ENCODE measurements around the gene DNAJC18.
"Not testable (repeated sequence)": the region's sequence is repeated elsewhere in the genome, so short reads cannot be mapped to it uniquely, and the experiment has no call there.

DNAJC18 gene

GRCh38 chr5:139425497-139425896 lies 13.8 kb downstream of the DNAJC18 start:
- no peak for FAIRE-seq

- FAIRE-seq, result peak; percentile 79
Measured at GRCh38 chr5:139422307-139422893, 16.9 kb downstream of the DNAJC18 start.

- no peak for FAIRE-seq
Measured at GRCh38 chr5:139419226-139420192, 19.8 kb downstream of the DNAJC18 start.

- FAIRE-seq, result no peak
Measured at GRCh38 chr5:139418793-139419192, 20.5 kb downstream of the DNAJC18 start.

GRCh38 chr5:139417214-139417613 lies 22.1 kb downstream of the DNAJC18 start:
- no peak for FAIRE-seq

- no peak for FAIRE-seq
Measured at GRCh38 chr5:139416651-139417050, 22.7 kb downstream of the DNAJC18 start.

- FAIRE-seq, result no peak
Measured at GRCh38 chr5:139415869-139416268, 23.5 kb downstream of the DNAJC18 start.

GRCh38 chr5:139415221-139415861 lies 24.0 kb downstream of the DNAJC18 start:
- no peak for FAIRE-seq

GRCh38 chr5:139414581-139415130 lies 24.7 kb downstream of the DNAJC18 start:
- FAIRE-seq, result no peak

GRCh38 chr5:139413963-139414362 lies 25.4 kb downstream of the DNAJC18 start:
- no peak for FAIRE-seq

- FAIRE-seq, result no peak
Measured at GRCh38 chr5:139413153-139413552, 26.2 kb downstream of the DNAJC18 start.

- FAIRE-seq, result peak; percentile 84
Measured at GRCh38 chr5:139410993-139411828, 28.1 kb downstream of the DNAJC18 start.

- FAIRE-seq, result no peak
Measured at GRCh38 chr5:139410121-139410992, 29.0 kb downstream of the DNAJC18 start.

- FAIRE-seq, result not testable (repeated sequence)
Measured at GRCh38 chr5:139409116-139409515, 30.2 kb downstream of the DNAJC18 start.

- FAIRE-seq, result no peak
Measured at GRCh38 chr5:139408191-139408590, 31.1 kb downstream of the DNAJC18 start.

GRCh38 chr5:139407517-139407916 lies 31.8 kb downstream of the DNAJC18 start:
- no peak for FAIRE-seq

- no peak for FAIRE-seq
Measured at GRCh38 chr5:139406963-139407362, 32.4 kb downstream of the DNAJC18 start.

- FAIRE-seq, result no peak
Measured at GRCh38 chr5:139404484-139404840, 34.9 kb downstream of the DNAJC18 start.

- FAIRE-seq, result peak; percentile 70
Measured at GRCh38 chr5:139403787-139404483, 35.4 kb downstream of the DNAJC18 start, which contains the start of gene SPATA24. Gene SPATA24, minus strand, starts transcription at chr5:139404089. Its CDS starts 29 bp downstream, at chr5:139404060.

- FAIRE-seq, result no peak
Measured at GRCh38 chr5:139403418-139403786, 35.9 kb downstream of the DNAJC18 start.
